K562 (cell line): ENCODE measurements around the gene ADAMTS7.

Experiments used
- ATF3 ChIP-seq, 2 experiments: fragments of 450-650 bp in 1 of 2; sonication (generic) in 1 of 2; formaldehyde crosslinking in 1 of 2; IDR thresholded peaks in 1 of 2; conservative IDR thresholded peaks in 1 of 2; 2 replicates each; pipeline versions ENCODE4 v1.6.1 to v1.8.1; 2016 to 2023; ENCODE audit warnings: mild to moderate bottlenecking in 2 of 2, moderate library complexity in 2 of 2, inconsistent platforms in 1 of 2, missing genetic modification reagents in 1 of 2
- CTCF ChIP-seq, 3 experiments: IDR thresholded peaks in 2 of 3; conservative IDR thresholded peaks in 1 of 3; 2 replicates each; pipeline ENCODE4 v1.5.1; 2011 to 2012; ENCODE audit warnings: low read length in 3 of 3, mild to moderate bottlenecking in 3 of 3, control low read depth in 2 of 3, improper control_type of control experiment in 1 of 3, inconsistent platforms in 1 of 3, low read depth in 1 of 3, mixed read lengths in 1 of 3, moderate library complexity in 1 of 3; ENCODE audit not compliant: insufficient read depth in 2 of 3
- RBBP5 ChIP-seq: fragments of 200-600 bp; sonication (generic); IDR thresholded peaks from 2 replicates; pipeline ENCODE4 v1.6.1; 2012; ENCODE audit warnings: borderline replicate concordance, mild to moderate bottlenecking, low read length, control low read depth, inconsistent platforms; ENCODE audit not compliant: insufficient read depth, poor library complexity, severe bottlenecking

- no peak for TF ChIP-seq CTCF (IDR thresholded peaks at IDR 0.05 in 2 of 3, conservative IDR thresholded peaks at IDR 0.05 in 1 of 3; ENCODE audit: insufficient read depth in 2 of 3, low read depth in 1 of 3, low read length in 3 of 3)
- TF ChIP-seq ATF3 (IDR thresholded peaks at IDR 0.05) = no peak
- TF ChIP-seq ATF3 (CRISPR knock-in tag; conservative IDR thresholded peaks at IDR 0.05) = no peak
- TF ChIP-seq RBBP5 = no peak
Measured at GRCh38 chr15:78795043-78795442, 16.2 kb downstream of the ADAMTS7 start.
